GM21367 (cell line): ENCODE results near the gene MRPS23.
"Not testable (repeated sequence)": the region's sequence is repeated elsewhere in the genome, so short reads cannot be mapped to it uniquely, and the experiment has no call there.

ENCODE experiments used
- ATAC-seq: cut with Tn5 transposase; IDR thresholded peaks from one replicate; pipeline ENCODE4 v1.9.1; 2021; ENCODE audit not compliant: unreplicated experiment

Gene MRPS23

DNA sequence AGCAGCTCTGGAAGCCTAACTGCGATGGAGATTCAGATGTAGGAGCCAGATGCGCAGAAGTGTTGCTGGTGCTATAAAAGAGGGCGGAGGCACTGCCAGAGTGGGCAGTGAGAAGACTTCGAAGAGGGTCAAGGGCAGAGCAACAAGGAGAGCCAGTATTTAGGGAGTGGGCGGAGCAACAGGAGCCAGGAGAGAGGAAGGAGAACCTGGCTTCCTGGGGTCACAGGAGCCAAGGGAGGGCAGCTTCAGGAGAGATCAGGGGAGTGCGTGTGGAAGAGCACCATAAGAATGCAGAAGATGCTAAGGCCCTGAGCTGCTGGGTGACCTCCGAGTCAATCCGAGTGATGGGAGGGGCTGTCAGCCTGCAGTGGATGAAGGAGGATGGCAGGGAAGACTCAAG is 14.4 kb upstream of the MRPS23 start:
- ATAC-seq, result no peak

DNA sequence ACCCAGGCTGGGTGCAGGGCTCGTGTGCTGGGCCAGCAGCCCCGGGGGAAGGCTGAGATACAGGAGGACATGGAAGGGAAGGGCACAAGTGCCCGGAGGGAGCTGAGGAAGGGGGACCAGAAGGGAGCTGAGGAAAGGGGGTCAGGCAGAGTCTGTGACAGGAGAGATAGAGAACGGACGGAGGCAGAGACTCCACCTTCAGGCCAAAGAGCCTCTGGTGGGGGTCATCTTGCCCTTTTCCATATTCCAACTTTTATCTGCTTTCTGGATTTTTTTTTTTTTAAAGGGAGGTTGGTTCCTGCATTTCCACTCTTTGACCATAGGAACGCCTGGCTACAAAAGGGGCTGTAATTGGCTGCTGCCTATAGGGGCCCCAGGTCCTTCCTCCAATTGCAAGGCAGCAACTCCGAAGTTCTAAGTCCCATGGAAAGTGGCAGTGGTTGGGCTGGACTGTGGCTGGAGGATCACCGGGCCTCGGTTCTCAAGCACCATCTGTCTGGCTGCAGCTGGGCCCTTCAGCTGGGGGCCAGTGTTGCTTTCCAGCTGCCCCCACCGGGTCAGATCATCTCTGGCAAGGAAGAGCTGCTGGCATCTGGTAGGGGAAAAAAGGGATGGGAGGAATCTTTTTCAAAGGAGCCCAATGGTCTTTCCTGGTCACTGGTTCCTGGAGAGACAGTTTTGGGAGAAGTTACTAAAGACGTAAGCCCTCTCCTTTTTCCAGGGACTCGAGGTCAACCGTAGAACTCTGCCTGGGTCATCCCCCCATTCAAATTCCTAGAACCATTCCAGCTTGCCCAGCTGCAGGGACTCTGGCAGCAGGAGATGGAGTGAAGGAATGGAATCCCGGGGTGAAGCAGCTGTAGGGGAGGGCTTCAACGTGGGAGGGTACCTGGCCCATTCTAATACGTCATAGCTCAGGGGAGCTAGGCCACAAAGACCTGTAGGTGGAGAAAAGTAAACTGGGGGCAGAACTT is 13.1 kb upstream of the MRPS23 start:
- ATAC-seq, result no peak

DNA sequence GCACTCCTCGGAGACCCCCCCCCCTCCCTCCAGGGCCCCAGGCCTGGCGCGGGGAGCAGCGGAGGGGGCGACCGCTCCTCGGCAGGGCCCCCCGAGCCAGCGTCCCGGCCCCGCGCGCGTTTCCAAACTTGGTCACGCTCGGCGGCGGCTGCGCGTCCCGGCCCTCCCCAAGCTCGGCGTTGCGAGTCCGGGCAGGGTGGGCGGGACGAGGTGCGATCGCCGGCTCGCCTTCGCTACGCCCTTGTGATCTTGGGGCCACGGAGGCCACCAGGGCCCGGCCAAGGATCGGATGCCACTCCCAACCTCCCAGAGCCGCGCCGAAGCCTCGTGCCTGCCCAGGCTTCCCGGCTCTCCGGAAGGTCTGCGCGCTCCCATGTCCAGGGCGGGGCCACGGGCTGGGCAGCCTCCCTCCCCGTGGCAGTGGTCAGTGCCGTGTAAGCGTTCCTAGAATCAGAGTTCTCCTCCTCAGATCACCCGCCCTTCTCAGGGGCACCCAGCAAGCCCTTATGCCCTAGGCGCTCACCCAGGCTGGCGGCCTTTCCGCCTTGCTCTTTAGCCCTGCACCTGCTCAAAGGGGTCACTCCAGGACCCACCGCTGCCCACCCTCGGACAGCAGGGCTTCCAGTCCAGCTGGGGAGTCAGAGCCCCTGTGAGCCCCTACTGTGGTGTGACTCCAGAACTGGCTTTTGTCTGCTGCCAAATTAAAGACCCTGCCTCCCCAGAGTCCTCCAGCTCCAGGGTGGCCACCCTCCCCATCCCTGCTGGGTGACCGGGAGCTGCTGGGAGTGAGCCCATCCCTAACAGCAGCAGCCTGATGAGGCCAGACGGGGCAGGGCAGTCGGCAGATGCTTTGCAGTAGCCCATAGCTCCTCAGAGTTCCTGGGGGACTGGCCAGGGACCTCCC is 12.2 kb upstream of the MRPS23 start:
- no peak for ATAC-seq

DNA sequence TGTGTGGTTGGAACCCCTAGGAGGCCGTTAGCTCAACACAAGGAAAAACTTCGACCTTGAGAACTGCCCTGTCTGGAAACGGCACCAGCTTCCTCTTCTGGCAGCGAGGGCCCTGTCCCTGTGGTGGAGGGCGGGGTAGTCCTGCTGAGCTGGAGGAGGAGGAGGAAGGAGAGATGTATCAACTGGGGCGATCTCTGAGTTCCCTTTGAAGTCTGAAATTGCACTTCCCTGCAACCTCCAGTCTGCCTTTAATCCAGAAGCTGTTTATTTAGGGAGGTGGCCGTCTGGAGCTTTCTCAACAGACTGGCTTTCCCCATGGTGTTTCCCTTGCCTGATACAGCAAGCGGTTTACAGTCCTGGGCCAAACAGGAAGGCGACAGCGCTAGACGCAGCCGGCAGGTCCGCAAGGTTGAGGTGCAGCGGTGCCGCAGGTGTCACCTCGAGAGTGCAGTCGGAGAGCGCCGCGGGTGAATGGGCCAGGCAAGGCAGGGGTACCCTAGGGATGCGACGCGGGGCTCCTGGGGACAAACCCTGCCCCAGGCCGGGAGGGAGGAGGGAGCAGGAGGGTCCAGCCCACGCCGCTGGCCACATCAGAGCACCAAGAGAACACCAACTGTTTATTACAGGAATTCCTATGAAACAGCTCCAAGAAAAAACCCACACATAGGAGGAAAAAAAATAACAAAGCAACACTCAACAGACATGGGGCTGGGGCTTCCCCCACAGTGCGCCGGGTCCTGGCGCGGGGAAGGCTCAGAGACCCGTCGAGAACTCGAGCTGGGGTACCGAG is 11.4 kb upstream of the MRPS23 start:
- no peak for ATAC-seq

DNA sequence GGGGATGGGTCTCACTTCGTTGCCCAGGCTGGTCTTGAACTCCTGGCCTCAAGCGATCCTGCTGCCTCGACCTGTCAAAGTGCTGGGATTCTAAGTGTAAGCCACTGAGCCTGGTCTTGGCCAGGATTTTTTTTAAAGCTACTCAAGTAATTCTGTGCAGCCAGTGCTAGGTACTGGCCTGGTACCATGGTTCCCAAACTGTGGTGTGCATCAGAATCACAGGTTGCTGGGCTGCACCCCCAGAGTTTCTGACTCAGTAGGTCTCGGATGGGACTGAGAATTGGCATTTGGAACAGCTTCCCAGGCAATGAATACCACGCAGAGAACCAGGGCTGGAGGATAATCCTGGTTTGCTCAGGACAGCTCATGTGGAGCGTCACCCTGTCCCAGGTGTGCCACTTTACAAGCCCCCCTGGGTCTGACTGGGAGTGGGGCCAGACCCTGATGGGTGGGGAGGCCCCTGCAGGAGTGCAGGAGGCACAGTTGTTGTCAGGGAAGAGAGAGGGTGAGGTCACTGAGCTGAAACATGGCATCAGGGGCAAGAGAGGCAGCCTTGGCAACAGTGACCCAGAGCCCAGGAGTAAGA is 10.7 kb upstream of the MRPS23 start:
- no peak for ATAC-seq

DNA sequence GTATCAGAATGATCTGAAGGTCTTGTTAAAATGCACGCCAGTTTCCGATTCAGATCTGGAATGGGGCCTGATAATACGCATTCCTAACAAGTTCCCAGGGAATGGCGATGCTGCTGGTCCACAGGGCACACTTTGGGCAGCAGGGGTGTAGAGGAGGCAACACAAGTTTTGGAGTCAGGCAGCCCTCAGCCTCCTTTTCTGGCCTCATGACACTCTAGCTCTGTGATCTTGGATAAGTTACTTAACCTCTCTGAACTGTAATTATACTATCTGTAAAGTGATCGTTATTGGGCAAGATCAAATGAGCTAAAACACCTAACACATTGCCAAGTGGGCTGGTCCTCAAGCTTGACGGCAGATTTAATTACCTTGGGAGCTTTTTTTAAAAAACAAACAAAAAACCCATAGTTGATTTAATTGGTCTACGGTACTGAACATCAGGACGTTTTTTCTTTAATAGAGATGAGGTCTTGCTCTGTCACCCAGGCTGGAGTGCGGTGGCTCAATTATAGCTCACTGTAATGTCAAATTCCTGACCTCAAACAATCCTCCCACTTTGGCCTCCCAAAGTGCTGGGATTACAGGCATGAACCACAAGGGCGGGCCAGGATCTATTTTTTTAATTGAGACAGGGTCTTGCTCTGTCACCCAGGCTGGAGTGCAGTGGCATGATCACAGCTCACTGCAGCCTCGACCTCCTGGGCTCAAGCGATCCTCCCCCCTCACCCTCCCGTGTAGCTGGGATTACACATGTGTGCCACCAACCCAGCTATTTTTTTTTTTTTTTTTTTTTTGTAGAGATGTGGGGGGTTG is 10.0 kb upstream of the MRPS23 start:
- ATAC-seq, result no peak

DNA sequence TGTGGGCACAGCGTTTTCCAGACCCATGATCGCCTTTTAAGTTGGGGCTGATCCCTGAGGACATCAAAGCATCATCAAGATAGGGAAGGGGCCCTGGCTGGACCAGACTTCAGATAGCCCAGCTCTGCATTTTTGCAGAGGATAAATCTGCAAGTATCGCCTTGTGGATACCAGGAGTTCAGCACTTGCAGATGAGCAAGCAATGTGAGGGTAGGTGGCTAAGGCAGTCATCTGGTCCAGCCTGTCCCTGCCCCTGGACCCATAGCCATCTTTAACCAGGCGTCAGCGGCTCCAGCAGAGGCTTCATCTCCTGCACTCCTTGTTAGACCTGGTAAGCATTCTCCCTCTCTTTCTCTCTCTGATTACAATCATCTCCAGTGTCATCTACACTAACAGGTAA is 9.0 kb upstream of the MRPS23 start:
- ATAC-seq, result no peak

DNA sequence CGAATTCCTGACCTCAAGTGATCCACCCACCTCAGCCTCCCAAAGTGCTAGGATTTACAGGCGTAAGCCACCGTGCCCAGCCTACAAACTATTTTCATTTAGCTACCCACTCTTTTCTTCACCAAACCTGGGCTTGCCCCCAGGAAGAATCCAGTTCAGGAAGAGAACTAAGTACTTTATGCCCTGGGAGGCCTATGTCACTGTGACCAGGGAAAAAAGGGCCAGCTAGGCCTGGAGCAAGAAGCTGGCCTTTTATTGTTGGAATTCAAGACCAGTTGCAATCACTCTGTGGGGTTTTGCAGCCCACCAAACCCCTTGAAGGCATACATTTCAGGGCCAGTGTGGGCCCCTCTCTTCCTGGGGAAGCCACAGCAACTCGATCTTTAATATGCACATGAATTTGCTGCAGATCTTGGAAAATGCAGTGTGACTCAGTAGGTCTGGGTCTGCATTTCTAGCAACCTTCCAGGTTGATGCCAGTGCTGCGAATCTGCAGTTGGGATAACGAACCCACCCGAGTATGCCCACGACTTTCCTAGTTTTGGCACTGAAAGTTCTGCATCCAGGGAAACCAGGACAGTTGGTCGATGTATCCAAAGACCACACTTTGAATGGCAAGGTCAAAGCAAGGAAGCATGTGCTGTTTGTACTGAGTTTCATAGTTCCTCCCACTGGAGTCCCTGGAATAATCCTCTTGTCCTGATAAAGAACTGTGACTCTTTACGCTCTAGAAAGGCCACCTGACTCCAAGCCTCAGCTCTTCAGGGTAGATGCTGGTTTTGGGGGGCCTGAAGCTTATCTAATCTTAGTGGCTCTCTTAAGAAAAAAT is 7.2 kb upstream of the MRPS23 start:
- no peak for ATAC-seq

DNA sequence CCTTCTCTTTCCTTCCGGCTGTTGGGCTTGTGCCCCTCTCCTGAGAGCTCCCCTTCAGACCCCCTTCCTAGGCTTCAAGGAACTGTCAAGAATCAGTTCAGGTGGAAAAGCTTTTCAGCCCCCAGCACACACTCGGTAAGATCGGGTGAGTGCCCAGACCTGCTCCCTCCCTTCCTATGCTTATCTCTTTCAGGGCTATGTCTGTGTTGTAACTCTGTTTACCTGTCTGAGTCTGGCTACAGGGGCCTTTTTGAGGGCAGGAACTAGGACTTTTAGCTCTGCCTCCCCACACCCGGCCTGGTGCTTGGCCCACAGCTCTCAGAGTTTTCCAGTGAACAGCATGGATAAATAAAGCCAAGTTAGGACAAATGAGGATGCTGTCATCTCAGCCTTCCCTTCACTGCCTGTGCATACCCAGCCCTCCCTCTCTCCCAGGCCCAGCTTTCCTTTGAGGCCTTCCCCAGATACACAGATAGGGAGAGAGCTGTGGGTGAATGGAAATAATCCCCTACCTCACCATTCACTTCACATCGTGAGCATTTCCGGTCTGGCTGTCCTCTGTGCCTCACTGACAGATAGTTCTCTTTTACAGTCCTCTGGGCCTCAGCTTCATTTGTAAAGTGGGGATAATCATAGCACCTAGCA is 5.7 kb upstream of the MRPS23 start:
- ATAC-seq, result no peak

DNA sequence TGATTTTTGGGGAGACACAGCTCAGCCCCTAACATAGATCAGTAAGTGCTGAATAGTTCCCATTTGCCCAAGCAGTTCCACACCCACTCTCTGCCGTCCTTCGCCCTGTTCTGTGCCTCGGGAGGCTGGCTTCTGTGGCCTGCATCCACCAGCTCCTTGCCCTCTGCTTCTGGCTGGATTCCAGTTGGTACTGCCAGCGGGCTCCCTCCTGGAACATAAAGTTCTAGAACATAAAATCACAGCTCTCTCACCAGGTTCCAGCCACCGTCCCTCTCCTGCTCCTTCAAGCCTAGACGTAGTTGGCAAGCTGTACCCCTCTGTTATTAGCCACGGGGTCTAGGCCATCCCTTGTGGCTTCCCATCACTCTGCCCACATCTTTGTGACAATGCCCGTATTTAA is 3.9 kb upstream of the MRPS23 start:
- no peak for ATAC-seq

DNA sequence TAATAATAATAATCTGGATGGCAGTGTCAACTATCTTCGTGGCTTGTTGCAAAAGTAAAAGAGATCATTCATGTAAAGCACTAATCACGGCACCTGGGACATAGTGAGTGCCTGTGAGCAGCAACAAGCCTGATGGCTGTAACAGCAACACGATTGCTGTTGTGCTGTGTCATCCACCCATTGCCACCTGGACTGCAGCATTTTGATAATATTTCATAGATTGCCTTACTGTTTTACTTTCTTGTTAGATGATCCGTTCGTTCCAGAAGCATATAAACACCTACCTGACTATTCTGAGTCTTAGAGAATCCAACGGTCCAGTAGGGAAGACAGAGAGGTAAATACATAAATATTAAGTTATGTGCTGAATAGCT is 3.1 kb upstream of the MRPS23 start:
- ATAC-seq, result no peak

DNA sequence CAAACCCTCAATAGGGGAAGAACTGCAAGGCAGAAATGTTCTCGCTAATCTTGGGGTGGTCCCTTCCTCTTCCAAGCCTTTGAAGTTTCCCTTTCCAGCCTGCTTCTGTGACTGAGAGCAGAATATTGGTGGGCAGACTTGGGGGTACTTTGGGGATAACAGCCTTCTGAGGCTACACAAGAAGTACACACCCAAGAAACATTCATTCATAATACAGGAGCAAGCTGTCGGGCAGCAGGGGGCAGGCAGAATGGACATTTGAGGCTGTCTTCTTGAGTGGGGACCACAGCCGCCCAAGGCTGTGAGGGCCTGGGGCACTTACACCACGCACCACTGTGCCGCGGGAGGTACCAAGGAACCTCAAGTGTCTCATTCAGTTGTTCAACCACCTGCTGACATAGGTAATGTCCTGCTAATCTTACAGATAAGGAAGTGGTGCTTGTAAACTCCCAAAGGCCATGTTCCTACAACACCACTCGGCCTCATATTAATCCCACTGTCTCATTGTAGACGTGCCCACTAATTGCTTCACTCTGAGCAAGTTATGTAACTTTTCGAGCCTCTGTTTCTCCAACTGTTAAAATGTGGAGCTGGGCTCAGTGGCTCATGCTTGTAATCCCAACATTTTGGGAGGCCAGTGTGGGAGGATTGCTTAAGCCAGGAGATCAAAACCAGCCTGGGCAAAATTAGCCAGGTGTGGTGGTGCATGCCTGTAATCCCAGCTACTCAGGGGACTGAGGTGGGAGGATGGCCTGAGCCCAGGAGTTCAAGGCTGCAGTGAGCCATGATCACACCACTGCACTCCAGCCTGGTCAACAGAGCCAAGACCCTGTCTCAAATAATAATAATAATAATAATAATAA is 2.5 kb upstream of the MRPS23 start:
- ATAC-seq, result no peak

DNA sequence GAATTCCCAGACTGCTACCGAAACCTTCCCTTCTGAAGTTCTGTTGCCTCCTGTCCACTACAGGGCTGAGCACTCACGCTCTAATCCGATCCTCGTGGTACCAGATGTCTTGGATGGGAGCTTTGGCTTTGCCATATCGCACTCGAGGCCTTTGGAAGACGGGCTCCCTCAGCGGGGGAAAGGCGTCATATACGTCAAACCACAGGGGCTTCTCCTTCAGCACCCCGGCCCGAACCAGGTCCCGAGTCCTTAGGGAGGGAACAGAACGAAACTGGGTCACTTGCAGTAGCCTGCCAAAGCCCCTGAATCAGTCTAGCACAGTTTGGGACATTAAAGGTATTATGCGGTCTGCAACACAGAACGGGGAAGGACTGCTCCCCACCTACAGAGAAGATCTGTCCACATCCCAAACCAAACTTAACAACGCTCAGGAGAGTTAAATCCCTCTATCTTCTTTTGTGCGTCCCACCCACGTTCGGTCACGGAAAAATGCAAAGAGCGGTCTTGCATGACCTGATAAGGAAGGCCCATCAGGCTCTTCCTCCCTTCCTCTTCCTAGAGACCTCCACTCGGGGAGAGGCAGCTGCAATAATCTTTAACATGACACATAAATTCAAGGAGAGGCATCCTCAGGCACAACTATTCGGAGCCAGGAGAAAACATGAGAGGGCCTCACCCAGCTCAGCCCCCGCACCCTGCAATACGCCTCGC is 526 bp downstream of the MRPS23 start:
- no peak for ATAC-seq

DNA sequence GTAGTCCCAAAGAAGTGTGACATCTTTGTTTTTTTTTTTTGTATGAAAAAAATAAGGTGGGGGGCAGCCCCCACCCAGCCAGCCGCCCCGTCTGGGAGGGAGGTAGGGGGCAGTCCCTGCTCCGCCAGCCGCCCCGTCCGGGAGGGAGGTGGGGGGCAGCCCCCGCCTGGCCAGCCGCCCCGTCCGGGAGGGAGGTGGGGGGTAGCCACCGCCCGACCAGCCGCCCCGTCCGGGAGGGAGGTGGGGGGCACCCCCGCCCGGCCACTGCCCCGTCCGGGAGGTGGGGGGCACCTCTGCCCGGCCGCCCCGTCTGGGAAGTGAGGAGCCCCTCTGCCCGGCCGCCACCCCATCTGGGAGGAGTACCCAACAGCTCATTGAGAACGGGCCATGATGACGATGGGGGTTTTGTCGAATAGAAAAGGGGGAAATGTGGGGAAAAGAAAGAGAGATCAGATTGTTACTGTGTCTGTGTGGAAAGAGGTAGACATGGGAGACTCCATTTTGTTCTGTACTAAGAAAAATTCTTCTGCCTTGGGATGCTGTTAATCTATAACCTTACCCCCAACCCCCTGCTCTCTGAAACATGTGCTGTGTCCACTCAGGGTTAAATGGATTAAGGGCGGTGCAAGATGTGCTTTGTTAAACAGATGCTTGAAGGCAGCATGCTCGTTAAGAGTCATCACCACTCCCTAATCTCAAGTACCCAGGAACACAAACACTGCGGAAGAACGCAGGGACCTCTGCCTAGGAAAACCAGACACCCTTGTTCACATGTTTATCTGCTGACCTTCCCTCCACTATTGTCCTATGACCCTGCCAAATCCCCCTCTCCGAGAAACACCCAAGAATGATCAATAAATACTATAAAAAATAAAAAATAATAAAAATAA is 3.5 kb downstream of the MRPS23 start:
- not testable (repeated sequence) for ATAC-seq

DNA sequence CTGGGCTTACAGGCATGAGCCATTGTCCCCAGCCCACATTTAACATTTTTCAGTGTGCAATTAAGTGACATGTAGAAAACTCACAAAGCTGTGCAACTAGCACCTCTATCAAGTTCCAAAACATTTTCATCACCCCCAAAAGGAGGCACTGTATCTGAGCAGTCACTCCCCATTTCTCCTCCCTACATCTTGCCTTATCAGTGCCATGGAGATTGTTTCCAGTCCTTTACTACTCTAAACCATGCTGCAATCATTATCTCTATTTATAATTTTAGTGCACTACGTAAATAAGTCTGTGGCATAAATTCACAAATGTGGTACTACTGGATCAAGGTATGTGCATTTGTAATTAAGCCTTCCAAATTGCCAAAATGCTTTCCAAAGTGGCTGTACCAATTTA is 7.6 kb downstream of the MRPS23 start:
- ATAC-seq, result no peak

DNA sequence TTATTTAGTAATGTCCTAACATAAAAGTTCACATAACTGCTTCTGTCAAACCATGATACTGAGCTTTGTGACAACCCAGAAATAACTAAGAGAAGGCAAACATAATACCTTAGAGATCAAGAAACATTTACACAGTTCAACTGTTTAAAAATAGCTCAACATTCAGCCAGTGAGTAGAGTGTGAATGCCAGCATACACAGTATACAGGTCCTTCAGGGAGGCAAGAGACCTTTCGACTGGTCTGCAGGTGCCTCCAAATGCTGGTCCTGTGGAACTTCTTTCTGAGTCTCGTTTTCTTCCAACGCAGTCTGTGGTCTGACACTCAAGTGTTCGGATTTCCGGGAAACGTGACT is 10.3 kb downstream of the MRPS23 start:
- ATAC-seq, result no peak
